CD4-positive, alpha-beta memory T cell (primary cell): ENCODE data around the gene SRRM5. TPM values are rescaled to one million over a fixed set of nuclear protein-coding genes. Genes with fewer than 3 reads are reported as not detected.

Source experiments
- CTCF ChIA-PET: fragments of 350-600 bp; sonication (Branson Sonifier 250); formaldehyde crosslinking; loops from one replicate; lab custom pipeline; 2021; ENCODE audit warnings: inconsistent platforms; ENCODE audit not compliant: partially characterized antibody; lab: Charles Lee
- POLR2A ChIA-PET: fragments of 350-600 bp; sonication (Branson Sonifier 250); formaldehyde crosslinking; loops from one replicate; lab custom pipeline; 2021; ENCODE audit not compliant: partially characterized antibody; lab: Charles Lee
- DNase-seq, 5 donors: peaks; one replicate each; pipeline versions ENCODE4 v3.0.0 to v3.0.0-alpha.2; 2020 to 2022; ENCODE audit warnings: mixed read lengths in 1 of 5
- H3K27ac ChIP-seq: one replicate; pipeline ENCODE4 v1.7.0; 2013; ENCODE audit warnings: low read depth, low read length
- H3K27me3 ChIP-seq: 2 replicates; pipeline ENCODE4 v1.7.0; 2013; ENCODE audit warnings: mild to moderate bottlenecking, low read length, moderate library complexity; ENCODE audit not compliant: insufficient read depth
- H3K36me3 ChIP-seq: 2 replicates; pipeline ENCODE4 v1.7.0; 2013; ENCODE audit warnings: mild to moderate bottlenecking, low read length, moderate library complexity; ENCODE audit not compliant: insufficient read depth
- H3K4me1 ChIP-seq: 2 replicates; pipeline ENCODE4 v1.7.0; 2013; ENCODE audit warnings: mild to moderate bottlenecking, low read length, moderate library complexity; ENCODE audit not compliant: insufficient read depth
- H3K4me3 ChIP-seq, 2 donors: one replicate each; pipeline ENCODE4 v1.7.0; 2013; ENCODE audit warnings: low read length in 2 of 2, mild to moderate bottlenecking in 1 of 2
- H3K9me3 ChIP-seq, 2 donors: one replicate each; pipeline ENCODE4 v1.7.0; 2013; ENCODE audit warnings: low read length in 2 of 2, control low read depth in 1 of 2; ENCODE audit not compliant: control insufficient read depth in 1 of 2
- H3K27ac Mint-ChIP-seq, 7 donors: one replicate each; pipeline ENCODE4 v1.8.0; 2020 to 2021; ENCODE audit warnings: mixed read lengths in 7 of 7, mild to moderate bottlenecking in 6 of 7, inconsistent platforms in 3 of 7, moderate library complexity in 3 of 7
- H3K27me3 Mint-ChIP-seq, 2 donors: one replicate each; pipeline ENCODE4 v1.8.0; 2020 to 2021; ENCODE audit warnings: mixed read lengths in 2 of 2
- H3K36me3 Mint-ChIP-seq, 2 donors: one replicate each; pipeline ENCODE4 v1.8.0; 2020 to 2021; ENCODE audit warnings: mixed read lengths in 2 of 2, inconsistent platforms in 1 of 2, mild to moderate bottlenecking in 1 of 2
- H3K4me1 Mint-ChIP-seq, 4 donors: one replicate each; pipeline ENCODE4 v1.8.0; 2020 to 2021; ENCODE audit warnings: mixed read lengths in 4 of 4, mild to moderate bottlenecking in 1 of 4
- H3K4me3 Mint-ChIP-seq, 8 donors: one replicate each; pipeline ENCODE4 v1.8.0; 2020 to 2021; ENCODE audit warnings: mixed read lengths in 8 of 8, mild to moderate bottlenecking in 7 of 8, moderate library complexity in 6 of 8, inconsistent platforms in 3 of 8
- H3K9me3 Mint-ChIP-seq, 8 donors: one replicate each; pipeline ENCODE4 v1.8.0; 2020 to 2021; ENCODE audit warnings: mixed read lengths in 8 of 8, mild to moderate bottlenecking in 5 of 8, inconsistent platforms in 3 of 8, moderate library complexity in 1 of 8
- intact Hi-C: fragments of 100-400 bp; cut with micrococcal nuclease; formaldehyde crosslinking; loops from one replicate; pipeline ENCODE4 v1.15.1; 2023
- polyA plus RNA-seq, 2 donors: library from polyadenylated mRNA; unstranded; fragments of 300-500 nt; fragmentation: Illumina TruSeq; gene quantifications; one replicate each; pipeline ENCODE4 v1.2.3, GENCODE V29; 2021
- total RNA-seq, 2 experiments: library from RNA; stranded (reverse); gene quantifications; one replicate each; pipeline ENCODE4 v1.2.3, GENCODE V29; 2021

SRRM5 gene
- total and polyA plus RNA-seq, 4 experiments from 2014 or later = 0.10 to 0.99 (median 0.83) TPM; not detected in 1

- no peaks in the 10 kb centered on the region for H3K27me3 Mint-ChIP-seq
- H3K27ac Mint-ChIP-seq = peak overlapping the region; percentile 91 to 98 (median 95)
Observed at GRCh38 chr19:43618921-43619261, 7.0 kb downstream of the SRRM5 start.

GRCh38 chr19:43619262-43620060, 7.6 kb downstream of the SRRM5 start, which contains the start of gene ZNF428:
Gene ZNF428 (minus strand): TSS chr19:43619629. CDS start chr19:43614304, 5,325 bp downstream.
- peak within 1 kb of the TSS; percentile 90 to 97 for H3K4me3 ChIP-seq
- no peaks in the 10 kb centered on the region for H3K9me3 ChIP-seq
- no peaks in the 10 kb centered on the region for H3K27me3 ChIP-seq
- Mint-ChIP-seq H3K9me3 (no peaks in the 10 kb centered on the region), H3K4me1 (peaks cover 11 to 40% (median 27%) of the 10 kb centered on the region in 4 donors), H3K4me3 (peak within 1 kb of the TSS; percentile 96 to 98 (median 98)), H3K27me3 (no peaks in the 10 kb centered on the region), H3K27ac (peak within 1 kb of the TSS; percentile 95 to 99 (median 98)), H3K36me3 (peaks cover 0 to 4% of the 10 kb centered on the region in 2 donors)
- ChIA-PET CTCF (no interaction called here), POLR2A (interaction anchor here (0.7 to 2.9 kb wide), 7 partner anchors 23 to 345 kb away, joined by 3 to 15 read pairs (median 4); partner anchors contain the start of genes IRGQ, SMG9 and ZNF576)
- no peaks in the 10 kb centered on the region for H3K36me3 ChIP-seq
- H3K4me1 ChIP-seq = peaks cover 29% of the 10 kb centered on the region
- H3K27ac ChIP-seq = peak within 1 kb of the TSS; percentile 77
- peak; percentile 85 to 88 (median 88) for DNase-seq
- intact Hi-C loops = loop anchor here (1.0 kb wide), 3 partner anchors 23 to 49 kb away; partner anchors contain the start of genes IRGQ, PINLYP, XRCC1 and ZNF576

More at GRCh38 chr19:43618921-43619261, 7.0 kb downstream of the SRRM5 start:
- Mint-ChIP-seq H3K36me3 (peaks cover 2 to 8% of the 10 kb centered on the region in 2 donors), H3K4me1 (peaks cover 11 to 39% (median 23%) of the 10 kb centered on the region in 4 donors), H3K4me3 (peak overlapping the region; percentile 96 to 98 (median 98)), H3K9me3 (no peaks in the 10 kb centered on the region)
- intact Hi-C loops = loop anchor here (1.0 kb wide), 3 partner anchors 23 to 49 kb away; partner anchors contain the start of genes IRGQ, PINLYP, XRCC1 and ZNF576
- H3K27ac ChIP-seq = peak overlapping the region; percentile 77
- CTCF ChIA-PET = interaction anchor here (0.7 to 1.9 kb wide), 3 partner anchors 24 to 114 kb away, joined by 3 to 8 read pairs (median 5); no protein-coding TSS in a partner anchor
- H3K9me3 ChIP-seq = no peaks in the 10 kb centered on the region
- peaks cover 4% of the 10 kb centered on the region for H3K36me3 ChIP-seq
- peak in 1 of 5 donors; percentile 46 for DNase-seq
- POLR2A ChIA-PET = interaction anchor here (1.5 to 2.9 kb wide), 2 partner anchors 23 to 45 kb away, joined by 8 to 15 read pairs; partner anchors contain the start of genes IRGQ, XRCC1 and ZNF576
- H3K4me3 ChIP-seq = peak overlapping the region; percentile 90 to 97
- no peaks in the 10 kb centered on the region for H3K27me3 ChIP-seq
- peaks cover 29% of the 10 kb centered on the region for H3K4me1 ChIP-seq

DNA sequence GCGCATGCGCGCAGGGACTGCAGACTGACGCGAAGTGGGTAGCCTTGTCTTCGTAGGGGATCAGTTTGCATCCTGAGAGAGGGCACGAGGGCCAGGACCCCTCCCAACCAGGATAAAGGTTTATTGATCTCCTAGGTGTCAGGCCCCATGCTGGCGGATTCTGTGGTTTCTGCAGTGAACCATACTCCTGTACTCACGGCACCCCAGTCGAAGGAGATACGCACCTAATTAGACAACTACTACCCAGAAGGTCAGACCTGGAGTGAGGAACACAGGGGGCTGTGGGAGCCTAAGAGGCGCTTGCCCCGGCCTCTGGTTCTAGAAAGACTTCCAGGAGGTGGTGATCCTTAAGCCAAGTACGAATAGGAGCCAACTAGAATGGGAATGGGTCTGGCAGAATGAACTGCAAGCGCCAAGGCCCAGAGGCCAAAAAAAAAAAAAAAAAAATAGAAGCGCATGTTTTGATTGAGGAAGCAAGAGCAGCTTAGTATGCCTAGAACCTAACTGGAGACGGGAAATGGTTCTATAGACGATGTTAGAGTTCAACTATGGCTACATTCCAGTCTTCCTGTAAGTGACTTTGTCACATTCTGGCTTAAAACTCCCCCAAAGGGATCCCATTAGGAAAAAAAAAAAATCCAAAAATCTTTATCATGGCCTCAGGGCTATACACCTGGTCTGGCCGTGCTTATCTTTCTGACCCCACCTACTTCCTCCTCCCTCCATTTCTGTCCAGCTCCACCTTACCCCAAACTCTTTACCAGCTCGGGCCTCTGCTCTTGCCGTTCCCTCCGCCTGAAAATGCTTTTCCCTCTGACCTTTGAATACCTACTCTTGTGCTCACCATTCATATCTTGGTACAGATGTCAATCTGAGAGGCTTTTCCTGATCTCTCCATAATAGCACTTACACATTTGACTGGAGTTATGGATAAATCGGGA, 8.4 kb downstream of the SRRM5 start:
- peak overlapping the region; percentile 77 for H3K27ac ChIP-seq
- no peaks in the 10 kb centered on the region for H3K36me3 ChIP-seq
- ChIA-PET POLR2A (interaction anchor here (0.7 to 2.9 kb wide), 8 partner anchors 24 to 346 kb away, joined by 3 to 15 read pairs (median 4); partner anchors contain the start of genes IRGQ, SMG9 and ZNF576), CTCF (interaction anchor here (1.2 to 1.4 kb wide), 2 partner anchors 58 to 84 kb away, joined by 3 read pairs; no protein-coding TSS in a partner anchor)
- no peaks in the 10 kb centered on the region for H3K9me3 ChIP-seq
- Mint-ChIP-seq H3K4me1 (peaks cover 16 to 49% (median 33%) of the 10 kb centered on the region in 4 donors), H3K9me3 (no peaks in the 10 kb centered on the region), H3K4me3 (peak overlapping the region; percentile 96 to 98 (median 98)), H3K27ac (peak overlapping the region; percentile 95 to 99 (median 98)), H3K36me3 (peaks cover 0 to 4% of the 10 kb centered on the region in 2 donors), H3K27me3 (no peaks in the 10 kb centered on the region)
- H3K4me1 ChIP-seq = peaks cover 36% of the 10 kb centered on the region
- peak overlapping the region; percentile 90 to 97 for H3K4me3 ChIP-seq
- peak in 4 of 5 donors; percentile 78 to 81 (median 80) for DNase-seq
- H3K27me3 ChIP-seq = no peaks in the 10 kb centered on the region
- intact Hi-C loops = no loop called here

- DNase-seq = no peak
- no peak overlapping the region for H3K27ac ChIP-seq
- CTCF ChIA-PET = interaction anchor here (1.2 to 1.5 kb wide), 3 partner anchors 27 to 175 kb away, joined by 3 to 4 read pairs (median 3); partner anchors contain the start of gene IRGQ
- no peaks in the 10 kb centered on the region for H3K9me3 ChIP-seq
- H3K27ac Mint-ChIP-seq = peak overlapping the region in 3 of 7 donors; percentile 25 to 70 (median 34)
- no peak overlapping the region for H3K4me3 ChIP-seq
- intact Hi-C loops = no loop called here
- no peaks in the 10 kb centered on the region for H3K27me3 ChIP-seq
- H3K36me3 Mint-ChIP-seq = peaks cover 0 to 4% of the 10 kb centered on the region in 2 donors
- POLR2A ChIA-PET = interaction anchor here (2.9 kb wide), 1 partner anchor 26 kb away, joined by 15 read pairs; the partner anchor contains the start of genes IRGQ and ZNF576
- H3K9me3 Mint-ChIP-seq = no peaks in the 10 kb centered on the region
- H3K4me3 Mint-ChIP-seq = no peak overlapping the region
- no peaks in the 10 kb centered on the region for H3K36me3 ChIP-seq
- H3K4me1 ChIP-seq = peaks cover 33% of the 10 kb centered on the region
- peaks cover 16 to 49% (median 29%) of the 10 kb centered on the region in 4 donors for H3K4me1 Mint-ChIP-seq
- peaks cover 2 to 6% of the 10 kb centered on the region in 2 donors for H3K27me3 Mint-ChIP-seq
Observed at GRCh38 chr19:43622070-43622469, 10.2 kb downstream of the SRRM5 start.

DNA sequence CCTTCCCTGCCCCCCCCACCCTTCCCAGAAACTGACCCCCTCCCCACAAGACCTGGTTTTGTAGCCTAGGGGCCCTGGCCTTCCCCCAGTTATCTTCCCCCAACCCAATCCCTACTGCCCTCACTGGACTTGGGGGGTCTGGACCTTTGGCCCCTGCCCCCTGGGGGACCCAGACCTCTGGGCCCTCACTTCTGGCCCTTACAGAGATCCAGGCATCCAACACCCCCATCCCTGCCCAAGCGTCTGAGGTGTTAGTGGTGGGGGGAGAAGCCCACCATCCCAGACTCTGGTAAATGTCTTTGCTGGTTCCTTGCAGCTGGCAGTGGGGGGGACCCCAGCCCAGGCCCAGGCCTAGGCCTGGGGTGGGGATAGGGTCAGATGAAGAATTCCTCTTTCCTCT, 11.1 kb downstream of the SRRM5 start:
- H3K27ac Mint-ChIP-seq = no peak overlapping the region
- Histone ChIP-seq H3K27ac (no peak overlapping the region), H3K36me3 (no peaks in the 10 kb centered on the region), H3K4me1 (peaks cover 29% of the 10 kb centered on the region), H3K9me3 (no peaks in the 10 kb centered on the region), H3K27me3 (no peaks in the 10 kb centered on the region), H3K4me3 (no peak overlapping the region)
- H3K4me1 Mint-ChIP-seq = peaks cover 16 to 49% (median 29%) of the 10 kb centered on the region in 4 donors
- intact Hi-C loops = no loop called here
- ChIA-PET POLR2A (no interaction called here), CTCF (no interaction called here)
- no peak overlapping the region for H3K4me3 Mint-ChIP-seq
- peaks cover 2 to 9% of the 10 kb centered on the region in 2 donors for H3K27me3 Mint-ChIP-seq
- peaks cover 0 to 4% of the 10 kb centered on the region in 2 donors for H3K36me3 Mint-ChIP-seq
- DNase-seq = no peak
- H3K9me3 Mint-ChIP-seq = no peaks in the 10 kb centered on the region

DNA sequence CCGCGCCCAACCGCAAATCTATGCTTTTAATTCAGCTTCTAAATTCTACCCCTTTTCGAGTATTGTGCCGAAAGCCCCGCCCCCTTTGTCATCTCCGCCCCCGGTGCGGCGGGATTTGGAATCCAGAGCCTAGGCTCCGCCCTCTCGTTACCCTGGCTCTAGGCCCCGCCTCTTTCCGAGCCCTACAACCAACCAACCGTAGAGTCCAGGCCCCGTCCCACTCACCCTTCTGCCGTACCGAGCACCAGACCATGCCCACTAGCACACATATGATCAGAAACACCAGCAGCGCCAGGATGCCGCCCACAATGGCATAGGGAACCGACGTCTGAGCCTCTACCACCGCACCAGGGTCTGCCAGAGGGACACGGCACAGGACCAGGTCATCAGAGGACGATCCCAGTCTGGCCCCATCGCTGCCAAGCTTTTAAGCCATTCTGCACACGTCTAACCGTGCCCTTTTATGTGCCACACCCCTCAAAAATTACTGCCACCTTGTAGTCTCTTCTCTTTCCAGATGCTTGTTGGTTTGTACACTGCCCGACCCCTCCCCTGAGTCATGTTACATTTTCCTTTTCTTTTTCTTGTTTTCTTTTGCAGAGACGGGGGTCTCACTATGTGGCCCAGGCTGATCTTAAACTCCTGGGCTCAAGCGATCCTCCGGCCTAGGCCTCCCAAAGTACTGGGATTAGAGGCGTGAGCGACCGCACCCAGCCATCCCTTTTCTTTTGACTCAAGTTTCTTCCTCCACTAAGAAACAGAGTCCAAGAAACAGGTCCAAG, 12.2 kb downstream of the SRRM5 start:
- H3K9me3 ChIP-seq = no peaks in the 10 kb centered on the region
- no peaks in the 10 kb centered on the region for H3K36me3 ChIP-seq
- ChIA-PET CTCF (interaction anchor here (1.5 kb wide), 1 partner anchor 44 kb away, joined by 4 read pairs; no protein-coding TSS in a partner anchor), POLR2A (interaction anchor here (1.3 kb wide), 1 partner anchor 98 kb away, joined by 3 read pairs; no protein-coding TSS in a partner anchor)
- Mint-ChIP-seq H3K4me1 (peaks cover 11 to 44% (median 24%) of the 10 kb centered on the region in 4 donors), H3K36me3 (peaks cover 0 to 4% of the 10 kb centered on the region in 2 donors), H3K27me3 (peaks cover 2 to 9% of the 10 kb centered on the region in 2 donors), H3K9me3 (no peaks in the 10 kb centered on the region), H3K4me3 (peak overlapping the region in 1 of 8 donors; percentile 29), H3K27ac (peak overlapping the region in 6 of 7 donors; percentile 22 to 71 (median 49))
- H3K27ac ChIP-seq = no peak overlapping the region
- intact Hi-C loops = no loop called here
- H3K4me3 ChIP-seq = no peak overlapping the region
- H3K27me3 ChIP-seq = no peaks in the 10 kb centered on the region
- H3K4me1 ChIP-seq = peaks cover 20% of the 10 kb centered on the region
- no peak for DNase-seq
